PC-3 (cell line): ENCODE results near the gene KIAA1328.

Source experiments
- CTCF ChIP-seq: fragments of 300-600 bp; sonication (generic); conservative IDR thresholded peaks from 2 replicates; pipeline ENCODE4 v1.5.1; 2017; ENCODE audit warnings: antibody characterized with exemption, low read depth, mild to moderate bottlenecking, low read length
- EZH2 ChIP-seq: fragments of 300-600 bp; sonication (generic); IDR thresholded peaks from one replicate; pipeline ENCODE4 v1.6.1; 2017; ENCODE audit warnings: antibody characterized with exemption, mild to moderate bottlenecking, low read length; ENCODE audit not compliant: unreplicated experiment

- TF ChIP-seq CTCF (no peak), EZH2 (no peak)
These were observed 9.3 kb upstream of the KIAA1328 start for GRCh38 chr18:36819621-36820020.
